Esophagus muscularis mucosa (tissue), 3 donors: ENCODE results near the gene KDSR.

ENCODE experiments used
- POLR2AphosphoS5 ChIP-seq, 2 donors: sonication (generic); formaldehyde crosslinking; IDR thresholded peaks; one replicate each; pipeline ENCODE4 v1.6.1; 2017; ENCODE audit warnings: antibody characterized with exemption in 2 of 2
- TF ChIP-seq, protein P1 (sequence below), 3 experiments: fragments of 200-600 bp in 2 of 3; fragments of 450-650 bp in 1 of 3; sonication (generic) in 2 of 3; IDR thresholded peaks; one replicate each; pipeline ENCODE4 v1.5.1; 2017 to 2019; ENCODE audit warnings: antibody characterized with exemption in 3 of 3, mild to moderate bottlenecking in 2 of 3, moderate library complexity in 1 of 3

DNA sequence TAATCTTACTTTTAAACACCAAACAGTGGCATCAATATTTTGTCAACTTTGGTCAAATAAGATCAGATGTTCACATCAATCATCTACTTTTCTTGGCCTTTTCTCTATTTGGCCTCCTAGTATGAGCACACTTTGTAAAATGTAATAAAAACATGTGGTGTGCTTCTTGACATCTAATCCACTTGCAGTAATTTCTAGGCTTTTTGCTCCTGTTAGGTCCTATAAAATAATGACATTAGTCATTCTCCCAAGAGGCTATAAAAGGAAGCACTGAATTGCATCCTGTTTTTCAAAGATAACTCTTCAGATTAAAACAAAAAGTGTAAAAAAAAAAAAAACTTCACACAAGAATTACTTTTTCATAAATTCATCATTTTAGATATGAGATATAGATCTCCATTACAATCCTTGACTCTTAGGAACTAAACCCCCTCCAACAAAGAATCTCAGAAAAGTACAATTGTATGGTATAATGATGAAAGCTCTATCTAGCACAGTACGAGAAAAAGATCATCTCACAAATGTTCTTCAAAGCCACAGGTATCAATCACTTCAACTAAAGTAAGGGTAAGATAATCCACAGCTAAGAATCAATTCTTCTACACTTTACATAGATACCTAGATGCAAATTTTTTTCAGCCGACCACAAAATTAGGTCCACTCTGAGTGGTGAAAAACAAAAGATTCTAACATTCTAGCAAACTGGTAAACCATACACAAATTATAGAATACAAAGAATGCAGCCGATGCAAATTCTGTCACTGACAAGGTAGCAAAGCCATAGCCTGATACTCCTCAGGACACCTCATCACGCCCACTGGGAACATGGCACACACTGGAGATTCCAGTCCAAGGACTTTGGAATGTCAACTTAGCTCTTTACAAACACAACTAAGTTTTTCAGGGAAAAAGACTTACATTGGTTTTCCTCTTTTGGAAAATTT lies 50.1 kb downstream of the KDSR start:
- TF ChIP-seq, protein P1, sequence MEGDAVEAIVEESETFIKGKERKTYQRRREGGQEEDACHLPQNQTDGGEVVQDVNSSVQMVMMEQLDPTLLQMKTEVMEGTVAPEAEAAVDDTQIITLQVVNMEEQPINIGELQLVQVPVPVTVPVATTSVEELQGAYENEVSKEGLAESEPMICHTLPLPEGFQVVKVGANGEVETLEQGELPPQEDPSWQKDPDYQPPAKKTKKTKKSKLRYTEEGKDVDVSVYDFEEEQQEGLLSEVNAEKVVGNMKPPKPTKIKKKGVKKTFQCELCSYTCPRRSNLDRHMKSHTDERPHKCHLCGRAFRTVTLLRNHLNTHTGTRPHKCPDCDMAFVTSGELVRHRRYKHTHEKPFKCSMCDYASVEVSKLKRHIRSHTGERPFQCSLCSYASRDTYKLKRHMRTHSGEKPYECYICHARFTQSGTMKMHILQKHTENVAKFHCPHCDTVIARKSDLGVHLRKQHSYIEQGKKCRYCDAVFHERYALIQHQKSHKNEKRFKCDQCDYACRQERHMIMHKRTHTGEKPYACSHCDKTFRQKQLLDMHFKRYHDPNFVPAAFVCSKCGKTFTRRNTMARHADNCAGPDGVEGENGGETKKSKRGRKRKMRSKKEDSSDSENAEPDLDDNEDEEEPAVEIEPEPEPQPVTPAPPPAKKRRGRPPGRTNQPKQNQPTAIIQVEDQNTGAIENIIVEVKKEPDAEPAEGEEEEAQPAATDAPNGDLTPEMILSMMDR (IDR thresholded peaks at IDR 0.05), result no peak
- TF ChIP-seq POLR2AphosphoS5 (IDR thresholded peaks at IDR 0.05), result no peak
